CD4-positive, alpha-beta T cell treated with Interleukin-21 for 1 hour (primary cell): ENCODE results near the gene CAMK2A.

Experiments used
- DNase-seq: peaks from one replicate; pipeline ENCODE4 v3.0.0-alpha.2; 2020

CAMK2A gene

GRCh38 chr5:150229571-150229970 is 60.0 kb downstream of the CAMK2A start:
- no peak for DNase-seq

DNA sequence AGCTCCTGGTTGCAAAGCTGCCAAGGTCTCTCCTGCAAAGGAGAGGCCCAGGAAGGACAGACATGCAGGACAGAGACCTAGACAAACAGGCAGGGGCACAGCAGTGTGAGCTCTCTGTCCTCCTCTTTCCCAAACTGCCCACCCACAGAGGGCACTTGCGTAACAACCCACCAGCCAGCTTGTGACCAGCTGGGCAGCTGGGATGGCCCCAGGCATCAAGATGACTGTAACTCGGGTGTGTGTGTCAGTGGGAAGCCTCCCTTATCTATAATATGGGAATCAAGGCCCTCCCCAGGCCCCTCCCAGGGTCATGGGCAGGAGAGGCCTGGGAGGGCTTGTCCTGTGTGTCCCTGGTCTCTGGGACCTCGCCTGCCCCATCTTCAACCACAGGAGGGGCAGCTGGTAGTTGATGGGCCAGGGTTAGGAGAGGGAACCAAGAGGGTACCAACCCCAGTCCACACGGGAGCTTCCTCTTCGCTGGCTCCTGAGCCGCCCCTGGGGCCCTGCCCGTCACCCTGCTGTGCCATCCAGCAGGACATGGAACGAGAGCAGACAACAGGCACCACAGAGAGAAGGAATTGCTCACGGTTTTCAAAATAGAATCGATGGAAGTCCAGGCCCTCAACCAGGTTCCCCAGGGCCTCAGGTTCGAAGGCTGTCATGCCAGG is 61.8 kb downstream of the CAMK2A start:
- DNase-seq, result no peak

DNA sequence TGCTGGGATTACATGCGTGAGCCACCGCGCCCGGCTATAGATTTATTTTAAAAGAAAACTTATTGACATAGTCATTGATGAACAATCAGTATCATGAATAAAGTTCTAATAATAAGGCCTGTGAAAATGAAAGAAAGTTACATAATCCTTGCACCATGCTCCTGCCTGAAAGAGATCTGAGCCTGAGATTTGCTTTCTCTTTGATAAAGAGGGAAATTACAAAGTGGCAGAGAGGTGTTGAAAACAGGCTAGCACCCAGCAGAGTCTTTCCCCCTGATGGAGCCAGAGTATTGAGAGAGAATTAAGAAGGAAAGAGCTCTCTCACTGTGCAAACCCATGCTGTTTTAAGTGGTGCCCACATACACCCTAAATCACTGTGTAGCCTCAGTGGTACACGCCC is 62.5 kb downstream of the CAMK2A start:
- no peak for DNase-seq

- DNase-seq, result no peak
Measured at GRCh38 chr5:150224483-150225027, 65.0 kb downstream of the CAMK2A start.

- no peak for DNase-seq
Measured at GRCh38 chr5:150223474-150223873, 66.1 kb downstream of the CAMK2A start.

DNA sequence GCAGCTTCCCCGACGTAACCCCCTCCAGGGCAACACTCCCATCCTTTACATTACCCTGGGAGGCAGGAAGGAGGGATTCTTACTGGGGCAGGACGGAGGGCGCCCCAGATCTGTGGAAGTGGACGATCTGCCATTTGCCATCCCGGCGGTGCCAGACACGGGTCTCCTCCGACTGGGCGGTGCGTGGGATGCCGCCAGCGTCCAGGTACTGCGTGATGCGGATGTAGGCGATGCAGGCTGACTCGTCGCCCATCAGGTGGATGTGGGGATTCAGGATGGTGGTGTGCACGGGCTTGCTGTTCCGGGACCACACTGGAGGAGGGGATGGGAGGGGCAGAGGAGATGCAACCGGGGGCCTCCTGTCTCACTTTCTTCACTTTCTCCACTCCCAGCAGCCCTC is 66.7 kb downstream of the CAMK2A start:
- DNase-seq, result no peak

GRCh38 chr5:150221471-150221870 is 68.1 kb downstream of the CAMK2A start:
- DNase-seq, result no peak

- no peak for DNase-seq
Measured at GRCh38 chr5:150219861-150220260, 69.7 kb downstream of the CAMK2A start.

DNA sequence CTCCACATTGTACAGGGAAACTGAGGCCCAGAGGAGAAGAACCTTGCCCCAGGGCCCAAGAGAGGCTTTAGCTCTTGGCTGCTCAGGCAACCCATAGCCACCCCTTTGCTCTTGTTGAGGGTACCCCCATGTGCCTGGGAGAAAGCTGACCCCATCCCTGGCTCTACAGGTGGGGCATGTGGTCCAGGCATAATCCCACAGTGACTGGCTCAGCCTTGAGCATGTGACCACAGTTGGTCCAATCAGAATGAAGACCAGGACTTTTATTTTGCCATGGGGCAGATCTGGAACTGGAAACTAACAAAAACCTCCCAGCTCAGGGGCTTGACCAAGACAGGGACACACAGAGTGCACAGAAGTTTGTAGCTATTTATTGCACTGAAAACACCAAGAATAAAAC is 70.4 kb downstream of the CAMK2A start:
- no peak for DNase-seq

DNA sequence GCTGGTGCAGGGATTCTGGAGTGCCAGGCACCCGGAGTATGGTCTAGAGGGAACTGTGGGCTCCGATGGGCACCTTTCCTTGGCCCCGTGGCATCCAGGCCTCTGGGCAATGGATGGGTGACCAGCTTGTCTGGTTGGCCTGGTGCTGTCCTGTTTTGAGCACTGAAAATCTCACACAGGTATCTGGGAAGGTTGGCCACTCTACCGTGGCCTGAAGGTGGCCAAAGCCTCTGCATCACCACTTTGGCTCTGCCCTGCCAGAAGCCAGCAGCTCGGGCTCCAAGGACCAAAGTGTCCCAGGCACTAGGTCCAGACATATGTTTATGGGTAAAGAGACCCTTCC is 70.9 kb downstream of the CAMK2A start:
- no peak for DNase-seq

- peak; percentile 79 for DNase-seq
Measured at GRCh38 chr5:150217873-150218692, 71.5 kb downstream of the CAMK2A start.

- DNase-seq, result no peak
Measured at GRCh38 chr5:150217038-150217437, 72.5 kb downstream of the CAMK2A start.

DNA sequence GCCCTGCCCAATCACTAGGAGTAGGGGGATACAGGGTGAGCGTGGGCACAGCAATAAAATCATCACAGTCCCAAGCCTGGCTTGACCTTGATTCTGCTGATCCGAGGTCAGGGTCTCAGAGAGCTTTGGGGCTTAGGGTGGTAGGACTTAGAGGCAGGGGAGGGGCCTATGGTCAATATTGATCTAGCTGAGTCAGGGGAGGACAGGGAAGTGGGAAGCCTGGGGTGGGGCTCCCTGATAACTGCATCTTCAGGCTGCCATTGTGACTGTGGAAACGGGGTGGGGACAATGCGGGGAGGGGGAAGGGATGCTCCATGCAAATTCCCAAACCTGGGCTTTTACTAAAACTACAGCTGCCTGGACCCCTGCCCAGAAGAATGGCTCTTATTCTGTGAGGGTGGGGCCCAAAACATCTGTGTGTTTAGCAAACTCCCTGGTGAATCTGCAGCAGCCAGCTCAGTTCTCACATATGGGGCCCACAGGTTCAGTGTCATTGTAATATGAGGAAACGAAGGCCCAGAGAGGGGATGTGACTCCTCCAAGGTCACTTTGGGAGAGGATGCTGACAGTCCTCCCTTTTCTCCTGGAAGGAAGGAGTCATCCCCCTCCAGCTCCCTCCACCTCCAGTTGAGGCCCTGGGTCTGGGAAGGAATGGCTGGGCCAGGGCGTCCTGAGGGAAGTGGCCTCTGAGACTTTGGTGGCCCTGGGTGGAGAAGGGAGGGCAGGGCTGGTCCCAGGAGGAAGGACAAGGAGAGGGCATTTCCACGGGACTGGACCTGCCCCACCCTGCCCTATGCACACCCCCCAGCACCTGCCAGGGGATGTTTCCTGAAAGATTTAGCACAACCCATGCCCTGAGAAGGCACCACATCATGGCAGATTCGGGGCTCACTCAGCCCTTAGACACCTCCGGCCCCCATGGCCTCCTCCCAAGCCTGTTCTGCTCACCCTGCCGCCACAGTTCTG is 73.3 kb downstream of the CAMK2A start:
- no peak for DNase-seq

GRCh38 chr5:150214289-150214688 is 75.3 kb downstream of the CAMK2A start:
- DNase-seq, result no peak

- no peak for DNase-seq
Measured at GRCh38 chr5:150213530-150213929, 76.0 kb downstream of the CAMK2A start.

DNA sequence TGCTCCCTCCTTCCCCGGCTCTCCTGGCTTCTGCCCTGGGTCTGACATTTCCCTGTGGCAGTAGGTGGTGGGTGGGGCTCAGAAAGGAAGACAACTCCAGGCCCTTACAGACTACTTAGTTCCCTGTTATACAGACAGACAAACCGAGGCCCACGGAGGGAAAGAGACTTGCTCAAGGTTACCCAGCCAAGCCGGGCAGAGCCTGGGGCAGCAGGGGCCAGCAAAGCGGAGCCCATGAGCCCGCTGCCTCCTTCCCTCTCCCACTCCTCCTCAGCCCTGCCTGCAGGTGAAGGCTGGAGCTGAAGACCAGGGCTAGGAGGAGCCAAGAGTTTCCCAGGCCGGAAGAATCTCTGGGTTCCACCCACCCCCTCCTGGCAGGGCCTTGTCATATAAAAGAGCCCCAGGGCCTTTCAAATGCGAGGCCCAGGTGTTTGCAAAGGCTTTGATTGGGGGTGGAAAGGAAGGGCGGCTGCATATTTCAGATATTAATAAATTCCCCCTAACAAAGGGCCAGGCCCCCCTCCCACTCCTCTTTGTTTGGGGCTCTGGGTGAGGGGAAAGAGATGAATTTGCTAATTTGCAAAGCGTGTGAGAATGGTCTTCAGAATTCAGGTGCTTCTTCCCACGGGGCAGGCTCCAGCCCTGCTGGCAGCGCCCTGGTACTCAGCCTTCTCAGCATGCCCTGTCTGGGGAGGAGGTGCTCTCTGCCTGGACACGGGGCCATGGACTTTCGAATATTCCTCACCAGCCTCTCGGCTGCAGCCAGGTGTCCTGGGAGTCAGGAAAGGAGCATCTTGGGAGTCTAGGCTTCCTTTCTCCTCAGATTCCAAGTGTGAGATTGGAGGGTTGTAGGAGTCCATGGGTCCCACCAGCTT is 78.2 kb downstream of the CAMK2A start:
- no peak for DNase-seq

DNA sequence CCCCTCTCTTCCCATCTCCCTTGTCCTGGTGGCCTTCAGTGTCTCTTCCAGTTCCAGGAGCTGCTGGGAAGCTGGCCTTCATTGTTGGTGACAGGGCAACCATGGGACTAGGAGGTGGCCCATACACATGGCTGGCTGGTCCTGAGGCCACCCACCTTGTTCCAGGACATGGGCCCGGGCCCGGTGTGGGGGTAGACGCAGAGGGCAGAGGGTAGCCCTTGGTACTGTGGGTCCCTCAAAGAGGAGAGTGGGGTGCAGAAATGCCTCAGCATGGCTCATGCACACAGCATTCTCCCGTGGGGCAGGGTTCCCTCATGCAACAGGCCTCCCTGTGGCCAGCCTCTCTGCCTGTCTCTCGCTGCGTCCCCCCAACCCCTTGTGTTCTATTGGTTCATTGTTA is 78.9 kb downstream of the CAMK2A start:
- DNase-seq, result no peak

GRCh38 chr5:150209099-150209635 is 80.4 kb downstream of the CAMK2A start:
- DNase-seq, result peak; percentile 27

GRCh38 chr5:150208187-150209098 is 81.1 kb downstream of the CAMK2A start:
- DNase-seq, result no peak

GRCh38 chr5:150206779-150207115 is 82.8 kb downstream of the CAMK2A start:
- DNase-seq, result no peak
